C4-2B (cell line): ENCODE results near the gene COQ8A.
"Not testable (repeated sequence)": the region's sequence is repeated elsewhere in the genome, so short reads cannot be mapped to it uniquely, and the experiment has no call there.

Experiments used
- H3K27ac ChIP-seq: fragments of 450-650 bp; 2 replicates; pipeline ENCODE4 v1.5.1; 2017
- CTCF ChIP-seq: fragments of 450-650 bp; conservative IDR thresholded peaks from 2 replicates; pipeline ENCODE4 v1.5.1; 2017; ENCODE audit warnings: mild to moderate bottlenecking
- ZFX ChIP-seq: fragments of 450-650 bp; IDR thresholded peaks from 2 replicates; pipeline ENCODE4 v1.6.1; 2017

The COQ8A gene

GRCh38 chr1:226953175-226953800 is 13.2 kb downstream of the COQ8A start:
- no peak overlapping the region for H3K27ac ChIP-seq
- TF ChIP-seq CTCF (no peak), ZFX (no peak)

- H3K27ac ChIP-seq: no peak overlapping the region
- TF ChIP-seq ZFX: no peak
- TF ChIP-seq CTCF: no peak
These were observed 14.2 kb downstream of the COQ8A start for GRCh38 chr1:226954337-226954736.

GRCh38 chr1:226954777-226955176 is 14.7 kb downstream of the COQ8A start:
- H3K27ac ChIP-seq: no peak overlapping the region
- no peak for TF ChIP-seq CTCF
- no peak for TF ChIP-seq ZFX

- H3K27ac ChIP-seq: not testable (repeated sequence)
These were observed 15.8 kb downstream of the COQ8A start for GRCh38 chr1:226955857-226956256.

- H3K27ac ChIP-seq: no peak overlapping the region
- TF ChIP-seq ZFX (no peak), CTCF (no peak)
These were observed 17.0 kb downstream of the COQ8A start for GRCh38 chr1:226956942-226957713.

GRCh38 chr1:226957714-226958113 is 17.6 kb downstream of the COQ8A start:
- no peak for TF ChIP-seq ZFX
- no peak overlapping the region for H3K27ac ChIP-seq

GRCh38 chr1:226958300-226958699 is 18.2 kb downstream of the COQ8A start:
- TF ChIP-seq ZFX (no peak), CTCF (no peak)
- H3K27ac ChIP-seq: no peak overlapping the region

- H3K27ac ChIP-seq: no peak overlapping the region
- TF ChIP-seq ZFX (no peak), CTCF (no peak)
These were observed 20.2 kb downstream of the COQ8A start for GRCh38 chr1:226960256-226960655.
